ENCODE data around the gene TTLL11. TPM values are rescaled to one million over a fixed set of nuclear protein-coding genes. Genes with fewer than 3 reads are reported as not detected.
A peak's percentile ranks its signal among the peaks of the same experiment; 100 is the strongest.

TTLL11 gene
- total RNA-seq, 4 donors from 2014 or later, result 12.3 to 20.5 (median 15.3) TPM

DNA sequence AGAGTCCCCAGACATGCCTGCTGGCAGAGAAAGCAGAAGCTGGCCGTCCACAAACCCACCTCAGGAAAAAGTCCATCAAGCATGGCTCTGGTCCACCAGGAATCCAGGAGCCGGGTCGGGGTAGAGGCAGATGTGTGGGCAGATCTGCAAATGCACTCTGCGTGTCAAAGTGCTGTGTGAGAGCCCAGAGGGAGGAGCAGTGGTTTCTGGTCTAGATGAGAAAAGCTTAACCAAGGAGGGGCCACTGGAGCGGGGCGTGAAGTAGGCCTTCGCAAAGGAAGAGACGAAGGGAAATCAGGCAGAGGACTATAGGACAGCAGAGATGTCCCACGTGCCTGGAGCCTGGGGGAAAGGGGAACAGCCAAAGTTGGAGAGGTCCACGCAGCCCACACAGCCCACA, 40.0 kb downstream of the TTLL11 start:
- H3K4me1 ChIP-seq, result peaks cover 41 to 53% of the 10 kb centered on the region in 2 donors
- intact Hi-C loops (cut with DNase I; ENCODE audit: low total_unique reads), result no loop called here
- peak overlapping the region in 1 of 4 donors; percentile 25 for H3K27ac ChIP-seq
- no peak for TF ChIP-seq POLR2A (IDR thresholded peaks at IDR 0.05)
- TF ChIP-seq, protein P1, sequence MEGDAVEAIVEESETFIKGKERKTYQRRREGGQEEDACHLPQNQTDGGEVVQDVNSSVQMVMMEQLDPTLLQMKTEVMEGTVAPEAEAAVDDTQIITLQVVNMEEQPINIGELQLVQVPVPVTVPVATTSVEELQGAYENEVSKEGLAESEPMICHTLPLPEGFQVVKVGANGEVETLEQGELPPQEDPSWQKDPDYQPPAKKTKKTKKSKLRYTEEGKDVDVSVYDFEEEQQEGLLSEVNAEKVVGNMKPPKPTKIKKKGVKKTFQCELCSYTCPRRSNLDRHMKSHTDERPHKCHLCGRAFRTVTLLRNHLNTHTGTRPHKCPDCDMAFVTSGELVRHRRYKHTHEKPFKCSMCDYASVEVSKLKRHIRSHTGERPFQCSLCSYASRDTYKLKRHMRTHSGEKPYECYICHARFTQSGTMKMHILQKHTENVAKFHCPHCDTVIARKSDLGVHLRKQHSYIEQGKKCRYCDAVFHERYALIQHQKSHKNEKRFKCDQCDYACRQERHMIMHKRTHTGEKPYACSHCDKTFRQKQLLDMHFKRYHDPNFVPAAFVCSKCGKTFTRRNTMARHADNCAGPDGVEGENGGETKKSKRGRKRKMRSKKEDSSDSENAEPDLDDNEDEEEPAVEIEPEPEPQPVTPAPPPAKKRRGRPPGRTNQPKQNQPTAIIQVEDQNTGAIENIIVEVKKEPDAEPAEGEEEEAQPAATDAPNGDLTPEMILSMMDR (IDR thresholded peaks at IDR 0.05 in 4 of 5, conservative IDR thresholded peaks at IDR 0.05 in 1 of 5), result no peak
- H3K27me3 ChIP-seq, result no peaks in the 10 kb centered on the region
- no peak for ATAC-seq
- no peak overlapping the region for H3K4me3 ChIP-seq
- no peaks in the 10 kb centered on the region for H3K36me3 ChIP-seq
- H3K9me3 ChIP-seq, result no peaks in the 10 kb centered on the region
- in situ Hi-C loops (cut with MboI; ENCODE audit: low sequenced_read_pairs in 4 of 4), result no loop called here
- DNase-seq, result no peak

DNA sequence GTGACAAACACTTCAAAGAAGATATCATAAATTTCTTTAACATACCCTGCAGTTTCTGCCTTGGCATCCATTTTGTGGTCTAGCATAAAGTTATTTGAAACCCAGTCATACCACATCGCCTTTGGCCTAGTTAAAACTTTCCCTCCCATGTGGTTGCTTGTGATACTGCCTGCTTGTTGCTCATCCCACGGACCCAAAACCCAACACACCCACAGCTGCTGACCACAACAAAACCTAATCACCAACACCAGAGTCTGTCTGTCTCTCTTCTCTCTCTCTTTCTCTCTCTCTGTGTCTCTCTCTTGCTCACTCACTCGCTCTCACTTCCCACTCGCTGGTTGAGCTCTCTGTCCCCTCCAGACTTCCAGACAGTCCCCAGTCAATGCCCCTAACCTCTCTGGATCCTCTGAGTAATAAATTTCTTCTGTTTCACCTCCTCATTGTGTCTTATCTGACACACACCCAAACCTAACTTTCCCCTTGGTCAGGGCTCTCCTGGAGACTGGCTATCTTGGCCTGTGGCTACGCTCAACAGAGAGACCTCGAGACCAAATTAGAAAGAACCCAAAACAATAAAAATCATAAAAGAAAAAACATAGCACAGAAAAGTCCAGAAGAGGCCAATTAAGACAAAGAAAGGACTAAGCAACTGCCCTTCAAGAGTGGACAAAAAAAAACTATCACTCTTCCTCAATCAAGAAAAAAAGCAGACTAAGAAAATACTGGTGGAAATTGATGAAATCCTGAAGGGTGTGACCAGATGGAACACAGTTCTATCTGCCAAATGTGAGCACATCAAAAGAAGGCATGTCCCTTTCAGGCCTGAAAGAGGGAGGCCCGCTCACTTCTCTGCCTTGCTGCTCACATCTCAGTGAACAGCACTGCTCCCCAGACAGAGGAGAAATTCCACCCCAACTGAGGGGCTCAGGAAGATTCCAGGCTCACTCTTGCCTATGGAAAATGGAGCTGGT, 41.5 kb downstream of the TTLL11 start:
- Histone ChIP-seq H3K4me3 (no peak overlapping the region), H3K27me3 (no peaks in the 10 kb centered on the region), H3K9me3 (no peaks in the 10 kb centered on the region), H3K27ac (peak overlapping the region; percentile 2 to 64 (median 28)), H3K36me3 (no peaks in the 10 kb centered on the region), H3K4me1 (peaks cover 44 to 48% of the 10 kb centered on the region in 2 donors)
- no peak for DNase-seq
- intact Hi-C loops (cut with DNase I; ENCODE audit: low total_unique reads) (no loop called here), in situ Hi-C loops (cut with MboI; ENCODE audit: low sequenced_read_pairs in 4 of 4) (no loop called here)
- TF ChIP-seq, protein P1 (IDR thresholded peaks at IDR 0.05 in 4 of 5, conservative IDR thresholded peaks at IDR 0.05 in 1 of 5), result no peak
- TF ChIP-seq POLR2A (IDR thresholded peaks at IDR 0.05), result no peak
- ATAC-seq, result peak in 1 of 2 donors; percentile 20

DNA sequence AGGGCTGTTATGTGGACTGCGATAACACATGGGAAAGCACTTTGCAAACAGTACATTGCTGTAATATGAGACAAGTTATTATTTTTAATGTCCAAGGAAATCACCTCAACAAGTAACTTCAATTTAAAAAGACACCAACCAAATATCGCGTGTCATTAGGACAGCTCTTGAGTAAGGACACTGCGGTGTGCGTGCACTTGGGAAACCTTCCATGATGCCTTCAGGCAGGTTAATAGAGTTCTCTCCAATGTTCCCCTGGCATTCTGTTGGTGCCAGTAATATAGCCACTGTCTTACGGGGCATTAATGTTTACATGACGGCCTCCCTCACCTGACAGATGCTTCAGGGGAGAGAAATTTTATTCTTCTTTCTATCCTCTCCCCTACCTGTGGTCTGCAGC, 42.9 kb downstream of the TTLL11 start:
- peaks cover 44 to 48% of the 10 kb centered on the region in 2 donors for H3K4me1 ChIP-seq
- intact Hi-C loops (cut with DNase I; ENCODE audit: low total_unique reads) (no loop called here), in situ Hi-C loops (cut with MboI; ENCODE audit: low sequenced_read_pairs in 4 of 4) (no loop called here)
- H3K36me3 ChIP-seq, result no peaks in the 10 kb centered on the region
- ATAC-seq (peak; percentile 64 to 79), DNase-seq (peak in 1 of 2 donors; percentile 45)
- no peaks in the 10 kb centered on the region for H3K27me3 ChIP-seq
- TF ChIP-seq, protein P1 (IDR thresholded peaks at IDR 0.05 in 4 of 5, conservative IDR thresholded peaks at IDR 0.05 in 1 of 5), result no peak
- TF ChIP-seq POLR2A (IDR thresholded peaks at IDR 0.05), result no peak
- H3K27ac ChIP-seq, result peak overlapping the region in 3 of 4 donors; percentile 13 to 64 (median 18)
- H3K4me3 ChIP-seq, result no peak overlapping the region
- no peaks in the 10 kb centered on the region for H3K9me3 ChIP-seq

DNA sequence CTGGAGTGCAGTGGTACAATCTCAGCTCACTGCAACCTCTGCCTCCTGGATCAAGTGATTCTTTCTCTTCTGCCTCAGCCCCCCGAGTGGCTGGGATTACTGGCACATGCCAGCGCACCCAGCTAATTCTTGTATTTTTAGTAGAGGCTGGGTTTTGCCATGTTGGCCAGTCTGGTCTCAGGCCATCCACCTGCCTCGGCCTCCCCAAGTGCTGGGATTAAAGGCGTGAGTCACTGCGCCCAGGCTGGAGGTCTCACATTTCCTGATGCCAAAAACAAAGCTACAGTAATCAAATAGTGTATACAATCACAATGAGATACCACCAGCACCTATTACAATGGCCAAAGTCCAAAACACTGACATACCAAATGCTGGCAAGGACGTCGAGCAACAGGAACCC, 51.1 kb downstream of the TTLL11 start:
- H3K27ac ChIP-seq, result peak overlapping the region; percentile 31 to 87 (median 83)
- in situ Hi-C loops (cut with MboI; ENCODE audit: low sequenced_read_pairs in 4 of 4) (no loop called here), intact Hi-C loops (cut with DNase I; ENCODE audit: low total_unique reads) (no loop called here)
- no peaks in the 10 kb centered on the region for H3K27me3 ChIP-seq
- ATAC-seq (no peak), DNase-seq (peak in 1 of 2 donors; percentile 41)
- H3K36me3 ChIP-seq, result peaks cover 0 to 14% of the 10 kb centered on the region in 2 donors
- H3K4me3 ChIP-seq, result no peak overlapping the region
- H3K9me3 ChIP-seq, result no peaks in the 10 kb centered on the region
- no peak for TF ChIP-seq POLR2A (IDR thresholded peaks at IDR 0.05)
- TF ChIP-seq, protein P1 (IDR thresholded peaks at IDR 0.05 in 4 of 5, conservative IDR thresholded peaks at IDR 0.05 in 1 of 5), result no peak
- peaks cover 42 to 54% of the 10 kb centered on the region in 2 donors for H3K4me1 ChIP-seq
